IPS DF 4.7 (cell line): ENCODE data around the gene ARMH4.
A peak's percentile ranks its signal among the peaks of the same experiment; 100 is the strongest.

Experiments
- DNase-seq: peaks from one replicate; pipeline ENCODE4 v3.0.0-alpha.2; 2013; ENCODE audit warnings: low spot score; ENCODE audit errors: extremely low read depth

The ARMH4 gene

DNA sequence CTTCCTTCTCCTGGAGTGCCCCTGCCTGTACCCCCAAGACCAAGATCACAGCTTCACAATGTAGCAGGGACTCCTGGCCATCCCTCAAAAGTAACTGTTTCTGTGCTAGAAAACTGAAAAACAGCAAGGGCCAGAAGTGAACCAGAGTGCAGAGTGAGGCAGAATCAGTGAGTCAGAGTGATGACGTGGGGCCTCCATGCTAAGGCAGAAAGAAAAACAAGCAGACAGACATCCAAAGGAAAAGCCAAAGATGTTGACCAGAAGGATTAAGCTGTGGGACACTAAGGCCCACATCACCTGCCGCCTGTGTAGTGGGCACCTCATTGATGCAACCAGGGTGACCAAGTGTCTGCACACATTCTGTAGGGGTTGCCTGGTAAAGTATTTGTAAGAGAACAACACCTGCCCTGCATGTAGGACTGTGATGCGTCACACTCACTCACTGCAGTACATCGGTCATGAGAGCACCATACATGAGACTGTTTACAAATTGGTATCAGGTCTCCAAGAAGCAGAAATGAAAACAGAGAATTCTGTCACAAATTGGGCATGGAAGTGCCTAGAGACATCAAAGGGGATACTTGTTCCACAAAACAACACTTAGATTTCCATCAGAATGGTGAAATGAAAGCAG lies 51.2 kb downstream of the ARMH4 start:
- no peak for DNase-seq

DNA sequence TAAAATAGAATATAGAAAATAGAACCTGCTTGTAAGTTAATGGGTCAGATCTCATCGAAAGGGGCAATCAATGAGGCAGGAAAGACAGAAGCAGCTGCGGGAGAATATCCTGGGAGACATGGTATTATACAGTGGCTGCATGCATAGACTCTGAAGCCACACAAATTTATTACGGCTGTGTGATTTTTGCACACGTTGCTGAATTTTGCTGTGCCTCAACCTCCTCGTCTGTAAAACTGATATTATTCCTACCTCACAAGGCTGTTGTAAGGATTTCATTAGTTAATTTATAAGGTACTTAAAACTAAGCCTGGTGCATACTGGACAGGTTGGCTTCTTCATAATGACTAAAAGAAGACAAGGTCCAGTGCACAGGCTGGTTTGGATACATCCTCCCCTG lies 52.3 kb downstream of the ARMH4 start:
- no peak for DNase-seq

DNA sequence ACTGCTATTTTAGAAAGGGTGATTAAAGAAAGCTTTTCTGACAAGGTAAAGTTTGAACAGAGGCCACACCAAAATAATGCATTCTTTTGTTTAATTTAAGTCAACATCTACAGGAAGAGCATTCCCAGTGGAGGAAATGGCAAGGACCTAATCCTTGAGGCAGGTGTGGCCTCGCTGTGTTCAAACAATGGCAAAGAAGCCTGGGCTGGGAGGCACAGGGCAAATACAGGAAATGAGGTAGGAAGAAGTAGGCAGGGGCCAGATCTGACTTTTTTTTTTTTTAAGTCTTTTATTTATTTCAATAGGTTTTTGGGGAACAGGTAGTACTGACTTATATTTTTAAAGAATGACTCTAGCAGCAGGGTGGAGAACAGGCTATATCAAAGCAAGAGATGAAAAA lies 53.5 kb downstream of the ARMH4 start:
- DNase-seq: no peak

DNA sequence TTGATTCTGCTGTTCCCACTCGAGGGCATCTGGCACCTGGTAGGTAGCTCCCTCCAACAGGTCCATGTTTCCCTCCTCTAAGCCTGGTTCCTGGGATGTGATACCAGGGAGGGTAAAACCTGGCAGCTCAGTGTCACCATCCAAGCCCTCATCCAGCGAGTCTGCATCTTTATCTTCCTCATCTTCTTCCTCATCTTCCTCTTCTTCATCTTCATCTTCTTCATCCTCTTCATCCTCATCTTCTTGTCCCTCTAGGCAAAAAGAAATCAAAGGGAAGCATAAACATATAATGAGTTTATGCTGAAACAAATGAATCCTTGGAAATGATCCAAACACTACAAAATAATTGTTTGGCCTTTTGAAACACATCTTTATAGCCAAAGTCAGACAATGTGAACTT lies 55.3 kb downstream of the ARMH4 start:
- no peak for DNase-seq

DNA sequence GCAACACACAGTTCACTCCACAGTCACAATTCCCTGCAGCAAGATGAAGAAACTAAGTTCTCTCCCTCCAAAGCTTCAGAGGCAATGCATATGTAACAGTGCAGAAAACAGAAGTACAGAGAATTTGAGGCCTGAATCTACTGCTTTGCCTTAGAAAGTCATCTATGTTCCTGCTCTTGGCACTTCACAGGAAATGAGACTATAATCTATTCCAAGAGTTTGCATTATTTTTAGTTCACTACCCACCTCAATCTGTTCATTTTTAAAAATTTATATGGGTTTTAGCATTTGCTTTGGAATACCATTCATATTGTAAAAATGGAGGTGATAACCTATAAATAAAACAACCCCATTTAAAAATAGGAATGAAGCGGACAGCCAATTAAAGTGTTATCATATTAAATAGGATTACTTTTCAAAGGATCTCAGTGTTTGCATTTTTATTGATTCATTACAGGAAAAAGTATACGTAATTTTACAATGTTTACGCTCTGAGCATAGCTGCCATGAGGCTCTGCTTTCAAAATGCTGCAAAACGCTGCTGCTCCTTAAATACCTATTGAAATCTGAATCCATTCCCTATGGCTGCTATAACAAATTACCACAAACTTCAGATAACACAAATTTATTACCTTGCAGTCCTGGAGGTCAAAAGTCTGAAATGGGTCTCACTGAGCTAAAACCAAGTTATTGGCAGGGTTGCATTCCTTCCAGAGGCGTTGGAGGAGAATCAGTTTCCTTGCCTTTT lies 60.0 kb downstream of the ARMH4 start:
- no peak for DNase-seq

DNA sequence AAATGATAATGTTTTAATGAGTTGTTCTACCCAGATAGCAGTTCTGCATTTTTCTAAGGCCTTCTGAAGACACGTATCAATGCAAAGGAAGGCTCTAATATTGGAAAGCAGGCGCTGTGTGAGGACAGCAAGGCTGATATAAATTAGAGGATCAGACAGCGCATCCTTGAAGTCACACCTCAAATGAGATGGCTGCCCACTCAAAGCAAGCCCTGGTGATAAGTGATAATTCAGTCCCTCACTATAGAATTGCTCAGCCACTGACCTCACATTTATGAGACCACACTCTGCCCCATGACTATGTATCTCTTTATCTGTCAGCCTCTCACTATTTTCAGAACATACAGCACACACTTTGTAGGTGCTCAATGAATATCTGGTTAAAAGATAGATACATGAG lies 62.4 kb downstream of the ARMH4 start:
- no peak for DNase-seq

DNA sequence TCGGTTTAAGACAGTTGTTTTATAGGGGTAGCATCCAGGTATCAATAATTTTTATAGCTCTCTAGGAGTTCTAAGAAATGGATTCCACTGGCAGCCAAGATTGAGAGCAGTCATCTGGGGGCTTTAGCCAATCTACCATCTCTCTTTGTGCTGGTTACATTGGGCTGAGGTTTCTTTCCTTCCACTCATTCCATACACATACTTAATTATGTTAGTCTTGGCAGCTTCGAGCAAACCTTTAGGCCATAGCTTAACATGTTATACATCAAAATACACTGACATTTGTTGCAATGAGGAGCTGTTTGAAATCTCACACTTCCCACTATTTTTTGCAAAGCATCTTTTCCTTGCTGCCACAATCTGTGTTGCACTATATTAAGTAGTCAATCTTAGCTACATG lies 63.1 kb downstream of the ARMH4 start:
- DNase-seq: no peak

DNA sequence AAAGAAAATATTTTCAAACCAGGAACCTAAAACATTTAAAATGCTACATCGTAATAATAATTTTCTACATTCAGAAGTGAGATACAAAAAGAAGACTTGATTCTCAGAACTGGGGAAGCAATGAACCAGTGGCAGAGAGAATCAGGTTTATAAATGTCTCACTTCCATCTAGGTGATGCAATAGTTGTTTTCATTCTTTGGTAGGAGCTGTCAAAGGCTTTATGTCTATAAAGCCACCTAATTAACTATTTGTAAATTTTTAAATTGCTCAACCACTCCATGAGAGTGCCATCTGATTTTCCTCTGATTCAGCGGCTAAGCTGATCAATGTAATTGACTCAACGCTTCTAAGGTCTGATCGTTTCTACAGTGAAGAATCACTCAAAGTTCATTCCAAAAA lies 66.1 kb downstream of the ARMH4 start:
- DNase-seq: no peak

DNA sequence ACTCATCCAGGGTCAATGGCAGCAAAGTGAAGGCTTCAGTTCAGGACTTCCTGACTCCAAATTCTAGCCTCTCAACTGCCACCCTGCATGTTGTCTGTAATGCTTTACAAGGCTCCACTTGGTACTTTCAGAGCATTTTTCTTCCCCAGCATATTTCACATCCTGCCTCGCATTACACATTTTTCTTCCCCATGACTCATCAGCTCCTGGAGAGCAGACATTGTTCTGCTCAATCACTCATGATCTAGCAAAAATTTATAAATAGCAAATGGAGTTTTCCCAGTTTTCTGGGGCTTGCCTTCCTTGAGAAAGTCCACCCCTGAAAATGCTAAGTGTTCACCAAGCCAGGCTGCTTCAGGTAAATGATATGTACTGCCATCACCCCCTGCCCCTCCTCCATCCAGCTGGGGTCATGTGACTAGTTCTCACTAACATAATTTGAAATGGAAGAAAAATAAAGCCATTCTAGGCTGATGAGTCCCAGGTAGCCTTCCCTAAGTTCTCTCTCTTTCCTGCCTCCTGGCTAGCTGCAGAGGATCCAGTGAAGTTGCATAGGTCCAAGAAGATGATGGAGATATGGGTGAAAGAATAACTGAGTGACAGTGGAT lies 69.4 kb downstream of the ARMH4 start:
- DNase-seq: no peak

DNA sequence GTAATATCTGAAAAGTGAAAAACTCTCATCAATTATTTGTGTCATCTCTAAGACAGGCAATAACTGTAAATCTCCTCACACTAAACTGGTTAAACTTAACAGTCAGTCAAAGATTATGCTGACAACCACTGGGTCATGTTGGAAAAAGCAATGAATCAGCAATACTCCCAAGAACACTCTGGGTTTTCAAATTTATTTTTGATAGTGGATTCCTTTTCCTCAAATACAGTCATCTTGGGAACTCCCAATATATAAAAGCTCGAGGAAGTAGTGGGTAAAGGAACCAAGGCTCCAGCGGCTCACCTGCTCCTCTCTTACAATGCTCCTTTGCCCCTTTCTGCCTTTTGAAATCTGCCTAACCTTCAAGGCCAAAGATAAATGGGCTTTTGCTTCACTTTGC lies 70.0 kb downstream of the ARMH4 start:
- no peak for DNase-seq

DNA sequence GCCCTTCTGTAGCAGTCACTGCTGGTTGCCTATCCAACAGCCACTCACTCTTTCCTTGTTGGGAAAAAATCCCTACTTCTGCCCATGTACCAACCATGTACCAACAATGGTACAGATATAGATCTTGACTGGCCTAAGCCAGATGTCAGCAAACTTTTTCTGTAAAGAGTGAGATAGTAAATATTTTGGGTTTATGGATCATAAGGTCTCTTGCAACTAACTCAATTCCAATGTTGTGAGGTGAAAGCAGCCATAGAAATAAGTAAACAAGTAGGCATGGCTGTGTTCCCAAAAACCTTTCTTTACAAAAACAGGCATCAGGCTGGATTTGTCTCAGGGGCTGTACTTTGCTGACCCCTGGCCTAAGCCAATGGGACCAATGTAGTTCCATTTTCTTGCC lies 73.5 kb downstream of the ARMH4 start:
- DNase-seq: no peak

DNA sequence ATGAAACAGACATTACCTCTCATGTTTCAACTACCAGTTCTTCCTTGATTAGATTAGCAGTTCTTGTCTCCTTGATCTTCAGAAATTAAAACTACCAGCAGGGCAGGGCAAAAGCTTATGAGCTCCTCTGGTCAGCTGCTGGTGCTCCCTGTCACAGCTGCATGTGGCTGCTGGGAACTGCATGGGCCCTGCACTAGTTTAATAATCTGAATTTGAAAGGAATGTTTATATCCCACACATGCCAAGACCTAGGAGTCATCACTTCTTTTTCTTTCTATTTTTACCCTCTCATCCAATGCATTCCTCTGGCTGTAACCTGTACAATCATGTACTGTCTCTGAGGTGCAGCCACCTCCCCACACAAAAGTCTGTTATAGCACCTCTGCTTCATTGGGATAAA lies 73.9 kb downstream of the ARMH4 start:
- DNase-seq: no peak

DNA sequence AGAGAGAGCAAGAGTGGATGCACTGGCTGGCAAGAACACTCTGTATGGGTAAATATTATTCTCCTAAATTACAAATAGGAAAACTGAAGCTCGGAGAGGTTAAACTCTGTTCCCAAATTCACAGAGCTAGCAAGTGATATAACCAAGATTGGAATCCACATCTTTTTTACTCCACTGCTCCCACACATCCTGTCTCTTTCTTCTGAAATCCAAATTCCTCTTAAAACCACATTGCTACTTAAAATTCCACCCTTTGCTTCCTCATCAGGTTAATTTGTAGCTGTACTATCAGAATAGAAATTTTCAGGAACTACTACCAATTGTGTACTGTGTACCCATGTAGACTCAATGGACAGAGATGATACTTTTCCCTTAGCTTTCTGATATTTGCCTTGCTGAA lies 74.4 kb downstream of the ARMH4 start:
- DNase-seq: no peak

DNA sequence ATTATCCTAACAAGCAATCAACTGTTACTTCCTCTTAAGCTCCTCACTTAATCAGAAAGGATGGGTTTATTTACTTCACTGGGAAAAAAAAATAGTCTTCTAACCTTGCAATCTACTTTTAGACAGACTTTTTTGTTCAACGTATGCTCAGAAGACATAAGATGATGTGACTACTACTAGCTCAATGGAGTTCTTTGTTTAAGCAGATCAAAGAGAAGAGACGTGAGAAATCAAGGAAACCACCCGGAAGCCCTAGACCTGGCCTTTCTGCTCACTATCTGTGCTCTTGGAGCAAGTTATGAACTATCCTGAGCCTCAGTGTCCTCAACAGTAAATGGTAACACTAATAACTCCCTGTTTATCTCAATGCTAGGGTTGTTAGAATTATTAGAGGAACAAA lies 78.5 kb downstream of the ARMH4 start:
- no peak for DNase-seq

DNA sequence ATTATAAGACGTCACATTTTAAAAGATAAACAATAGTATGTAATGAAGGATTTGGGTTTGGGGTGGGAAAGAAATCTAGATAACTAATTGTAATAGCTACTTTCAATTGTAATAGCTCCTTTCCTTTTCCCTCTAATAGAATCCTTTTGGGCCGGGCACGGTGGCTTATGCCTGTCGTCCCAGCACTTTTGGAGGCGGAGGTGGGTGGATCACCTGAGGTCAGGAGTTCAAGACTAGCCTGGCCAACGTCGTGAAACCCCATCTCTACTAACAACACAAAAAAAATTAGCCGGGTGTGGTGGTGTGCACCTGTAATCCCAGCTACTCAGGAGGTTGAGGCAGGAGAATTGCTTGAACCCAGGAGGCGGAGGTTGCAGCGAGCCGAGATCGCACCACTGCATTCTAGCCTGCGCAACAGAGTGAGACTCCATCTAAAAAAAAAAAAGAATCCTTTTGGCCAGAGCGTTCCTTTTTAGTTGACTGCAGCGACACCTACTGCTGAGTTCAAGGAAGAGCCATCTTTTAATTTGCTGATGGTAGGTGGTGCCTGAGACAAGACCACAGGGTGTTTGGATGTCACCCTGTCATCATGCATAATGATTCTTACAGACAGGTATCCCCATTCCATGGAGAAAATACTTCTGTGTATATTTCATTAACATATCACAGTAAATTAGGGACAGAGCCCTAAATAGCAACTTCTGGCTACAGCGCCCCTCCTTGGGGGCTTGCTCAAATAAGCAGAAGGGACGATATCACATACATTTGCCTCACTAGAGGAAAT lies 79.5 kb downstream of the ARMH4 start:
- DNase-seq: peak; percentile 41

DNA sequence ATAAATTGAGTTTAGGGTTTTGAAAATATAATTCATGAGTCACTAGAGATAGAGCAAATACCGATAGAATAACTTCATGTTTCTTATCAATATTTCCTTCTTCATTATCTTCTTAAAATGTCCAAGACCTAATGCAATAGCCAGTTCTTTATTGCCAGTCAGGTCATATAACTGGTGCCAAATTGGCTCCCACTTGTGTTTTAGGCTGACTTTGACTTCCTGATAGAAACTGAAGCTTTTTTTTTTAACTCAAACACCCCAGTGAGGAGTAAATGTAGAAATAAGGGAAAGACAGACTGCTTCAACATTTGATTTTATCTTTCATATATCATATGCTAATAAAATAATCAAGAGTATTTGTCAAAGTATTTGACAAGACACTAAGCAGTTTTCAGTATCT lies 80.7 kb downstream of the ARMH4 start:
- DNase-seq: no peak

DNA sequence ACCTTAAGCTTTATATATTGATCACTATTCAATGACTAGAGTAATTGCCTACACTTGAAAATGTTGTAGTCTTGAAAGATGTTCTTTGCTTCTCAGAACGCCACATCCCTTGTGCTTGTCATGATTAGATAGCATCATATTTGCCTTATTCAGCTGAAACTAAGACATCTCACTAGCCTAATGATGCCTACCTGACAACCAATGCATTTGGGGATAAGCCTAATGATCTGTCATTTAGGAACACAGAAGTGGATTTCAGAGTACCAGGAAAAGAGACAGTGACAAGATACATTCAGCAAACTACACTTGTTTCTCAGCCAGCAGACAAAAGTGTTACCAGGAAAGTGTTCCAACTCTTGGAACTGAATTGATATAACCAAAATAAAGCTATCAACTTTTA lies 83.7 kb downstream of the ARMH4 start:
- no peak for DNase-seq

DNA sequence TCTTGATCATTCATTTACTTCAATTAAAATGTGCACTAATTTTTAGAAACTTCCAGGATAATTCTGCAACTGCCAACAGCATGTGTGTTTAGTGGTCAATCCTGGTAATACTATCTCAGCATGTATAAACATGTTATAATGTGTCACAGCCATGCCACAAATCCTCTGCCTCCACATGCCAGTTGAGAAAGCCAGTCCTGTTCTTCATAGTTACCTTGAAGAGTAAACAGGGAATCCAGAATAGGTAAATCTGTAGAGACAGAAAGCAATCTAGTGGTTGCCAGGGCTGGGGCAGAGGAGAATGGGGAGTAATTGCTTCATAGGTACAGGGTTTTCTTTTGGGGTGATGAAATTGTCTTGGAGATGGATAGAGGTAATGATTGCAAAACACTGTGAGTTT lies 85.9 kb downstream of the ARMH4 start:
- DNase-seq: no peak

DNA sequence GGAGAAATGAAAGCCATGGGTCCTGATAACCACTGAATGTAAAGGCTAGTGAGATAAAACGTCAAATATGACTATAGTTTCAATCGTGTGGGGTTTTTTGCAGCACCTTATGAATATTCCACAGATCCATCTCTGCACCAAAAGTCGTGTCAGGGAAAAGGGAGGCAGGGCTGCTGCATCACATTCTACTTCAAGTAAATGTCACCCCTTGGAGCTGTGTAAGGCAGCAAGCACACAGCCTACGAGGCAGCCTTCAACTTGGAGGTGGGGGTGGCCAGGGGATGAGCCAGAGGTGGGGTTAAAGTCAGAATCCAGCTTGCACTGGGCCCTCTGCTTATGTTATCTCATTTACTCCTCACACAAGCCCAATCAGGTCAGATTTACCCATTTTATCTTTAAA lies 90.4 kb downstream of the ARMH4 start:
- no peak for DNase-seq

DNA sequence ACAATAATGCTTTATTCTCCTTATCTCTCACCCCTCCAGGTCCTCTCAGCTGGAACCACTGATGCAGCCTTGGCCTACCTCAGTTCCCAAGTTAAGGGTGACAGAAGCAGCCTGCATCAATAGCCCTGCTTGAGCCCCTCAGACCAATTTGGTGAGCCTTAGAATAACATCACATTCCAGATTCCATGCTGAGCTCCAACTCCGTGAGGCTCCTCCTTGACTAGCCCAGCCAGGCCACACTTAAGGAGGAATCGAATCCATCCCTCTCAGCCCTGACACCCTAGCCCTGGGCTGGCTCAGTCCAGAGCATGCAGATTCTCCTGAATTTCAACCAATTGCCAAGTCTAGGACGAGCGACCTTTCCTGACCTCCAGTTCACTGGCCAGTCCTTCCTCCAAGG lies 91.1 kb downstream of the ARMH4 start:
- DNase-seq: no peak

DNA sequence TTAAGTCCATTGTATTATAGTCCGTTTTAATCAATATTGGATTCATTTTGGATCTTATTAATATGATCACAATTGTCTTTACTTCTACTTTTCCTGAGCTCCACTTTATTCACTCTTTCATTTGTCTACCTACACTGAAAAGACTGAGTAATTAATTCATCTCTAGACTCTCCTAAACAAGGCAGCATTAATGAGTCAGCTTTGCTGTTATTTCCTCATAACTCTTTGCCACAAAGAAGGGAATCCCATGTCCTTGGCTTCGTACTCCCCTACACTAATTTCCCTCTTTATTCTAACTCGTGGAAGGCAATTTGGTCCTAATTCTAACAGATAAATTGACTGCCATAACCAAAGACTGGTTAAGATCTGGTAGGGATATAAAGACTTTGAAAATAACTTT lies 91.9 kb downstream of the ARMH4 start:
- no peak for DNase-seq

DNA sequence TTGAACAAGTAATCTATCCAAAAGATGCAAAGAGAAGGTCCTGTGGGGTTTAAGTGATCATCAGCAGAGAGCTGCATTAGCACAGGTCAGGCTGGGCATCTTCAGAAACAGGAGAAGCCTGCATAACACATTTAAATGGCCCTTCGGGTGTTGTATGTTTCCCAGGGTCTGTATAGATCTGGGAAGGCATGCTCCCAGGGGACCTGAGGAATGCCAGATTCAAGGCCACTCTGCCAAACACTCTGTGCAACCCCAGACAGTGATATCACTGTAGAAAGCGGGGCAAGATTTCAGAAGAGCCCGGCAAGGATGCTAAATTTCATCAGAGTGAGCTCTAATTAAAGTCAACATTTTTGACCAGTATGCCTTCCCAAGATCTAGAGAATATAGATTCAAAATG lies 92.9 kb downstream of the ARMH4 start:
- DNase-seq: no peak
